Embryonic facial prominence (tissue), 1 donor: ENCODE results near the gene NSUN7.
"Not testable (repeated sequence)": the region's sequence is repeated elsewhere in the genome, so short reads cannot be mapped to it uniquely, and the experiment has no call there.

Experiments
- DNase-seq: peaks from one replicate; pipeline ENCODE4 v3.0.0-alpha.2; 2016; ENCODE audit errors: extremely low spot score

Gene NSUN7

DNA sequence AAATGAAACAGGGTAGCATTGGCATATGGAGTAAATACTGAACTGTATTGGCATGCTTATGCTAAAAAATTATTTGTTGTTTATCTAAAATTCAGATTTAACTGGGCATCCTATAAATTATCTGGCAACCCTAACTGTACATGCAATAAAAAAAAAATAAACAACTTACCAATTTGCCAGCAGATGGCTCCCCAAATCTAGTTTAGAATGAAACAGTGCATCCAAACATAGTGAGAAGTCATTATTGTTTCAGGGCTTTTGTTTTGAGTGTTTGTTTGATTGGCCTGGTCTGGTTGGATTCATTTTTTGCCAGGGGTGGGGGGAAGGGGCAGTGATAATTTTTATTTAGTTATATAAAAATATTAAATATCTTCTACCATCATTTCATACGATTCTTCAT is 12.8 kb upstream of the NSUN7 start:
- no peak for DNase-seq

DNA sequence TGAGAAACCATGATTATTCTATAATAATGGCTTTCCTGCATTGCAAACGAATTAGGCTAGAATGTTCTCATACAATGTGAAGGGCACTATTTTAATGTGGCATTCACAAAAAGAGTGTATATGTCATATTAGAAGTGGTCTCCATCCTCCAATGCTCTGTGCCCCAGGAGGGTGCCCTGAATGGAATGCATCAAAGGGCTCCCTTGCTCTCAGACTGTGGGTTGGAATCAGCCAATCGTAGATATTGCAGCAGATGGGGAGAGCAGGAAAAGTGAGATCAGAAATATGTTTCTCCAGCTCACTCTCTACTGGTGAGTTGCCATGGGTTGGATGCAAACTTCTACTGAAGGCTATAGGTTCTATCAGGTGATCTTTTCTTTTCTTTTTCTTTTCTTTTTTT is 11.9 kb upstream of the NSUN7 start:
- DNase-seq: no peak

DNA sequence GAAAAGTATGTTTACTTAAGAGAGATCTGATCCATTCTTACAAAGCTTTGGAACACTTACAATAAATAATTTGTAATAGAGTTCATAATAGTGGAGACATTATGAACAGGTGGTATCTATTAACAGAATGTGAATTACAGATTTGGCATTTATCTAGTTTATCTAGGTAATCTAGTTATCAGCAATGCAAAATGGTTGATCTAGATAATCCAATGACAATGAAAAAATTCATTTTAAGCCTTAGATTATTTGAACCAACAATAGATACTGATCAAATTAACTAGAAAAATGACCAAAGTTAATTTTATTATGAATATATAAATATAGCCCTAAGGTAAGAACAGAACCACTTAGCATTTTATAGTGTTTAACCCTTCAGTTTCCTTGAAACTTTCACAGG is 10.4 kb upstream of the NSUN7 start:
- no peak for DNase-seq

DNA sequence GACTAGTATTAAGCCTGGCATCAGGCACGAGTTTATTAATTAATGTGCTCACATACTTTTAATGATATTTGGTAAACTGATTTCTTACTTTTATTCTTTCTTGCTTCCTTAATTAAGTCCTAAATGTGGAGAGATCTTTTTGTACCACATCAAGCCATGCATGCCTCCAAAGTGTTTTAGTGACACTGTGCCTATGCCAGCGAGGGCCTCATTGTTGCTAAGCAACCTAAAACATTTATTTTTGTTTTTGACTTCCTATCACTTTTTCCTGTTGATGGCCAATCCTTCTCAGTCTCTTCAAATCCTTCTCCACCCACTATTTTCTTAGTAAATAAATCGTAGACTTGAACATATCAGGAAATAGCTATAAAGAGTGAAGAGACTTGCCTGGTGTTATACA is 5.5 kb upstream of the NSUN7 start:
- no peak for DNase-seq

DNA sequence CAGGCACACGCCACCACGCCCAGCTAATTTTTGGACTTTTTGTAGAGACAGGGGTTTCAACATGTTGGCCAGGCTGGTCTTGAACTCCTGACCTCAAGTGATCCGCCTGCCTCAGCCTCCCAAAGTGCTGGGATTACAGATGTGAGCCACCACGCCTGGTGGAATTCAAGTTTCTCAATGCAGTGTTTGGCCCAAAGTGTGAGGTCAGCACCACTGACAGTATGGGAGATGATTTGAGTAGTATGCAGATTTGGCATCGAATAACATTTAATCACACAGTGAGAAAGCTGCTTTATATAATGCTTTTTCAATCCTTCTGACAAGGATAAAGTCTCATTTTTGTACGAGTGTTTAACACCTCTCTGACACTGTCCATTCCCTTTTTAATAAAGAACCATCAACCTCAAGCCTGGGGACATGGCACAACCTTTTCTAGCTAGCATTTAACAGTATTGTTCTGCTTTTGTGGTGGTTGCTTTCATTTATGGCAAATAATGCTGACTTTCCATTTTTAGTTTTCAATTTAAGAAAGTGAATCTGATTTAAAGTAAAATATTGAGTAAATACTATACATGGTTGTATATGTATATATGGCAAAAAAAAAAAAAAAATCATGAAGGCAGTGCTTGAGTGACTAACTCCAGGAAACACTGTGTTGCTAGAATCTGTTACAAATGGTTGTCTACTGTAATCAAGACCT is 4.3 kb upstream of the NSUN7 start:
- DNase-seq: no peak

DNA sequence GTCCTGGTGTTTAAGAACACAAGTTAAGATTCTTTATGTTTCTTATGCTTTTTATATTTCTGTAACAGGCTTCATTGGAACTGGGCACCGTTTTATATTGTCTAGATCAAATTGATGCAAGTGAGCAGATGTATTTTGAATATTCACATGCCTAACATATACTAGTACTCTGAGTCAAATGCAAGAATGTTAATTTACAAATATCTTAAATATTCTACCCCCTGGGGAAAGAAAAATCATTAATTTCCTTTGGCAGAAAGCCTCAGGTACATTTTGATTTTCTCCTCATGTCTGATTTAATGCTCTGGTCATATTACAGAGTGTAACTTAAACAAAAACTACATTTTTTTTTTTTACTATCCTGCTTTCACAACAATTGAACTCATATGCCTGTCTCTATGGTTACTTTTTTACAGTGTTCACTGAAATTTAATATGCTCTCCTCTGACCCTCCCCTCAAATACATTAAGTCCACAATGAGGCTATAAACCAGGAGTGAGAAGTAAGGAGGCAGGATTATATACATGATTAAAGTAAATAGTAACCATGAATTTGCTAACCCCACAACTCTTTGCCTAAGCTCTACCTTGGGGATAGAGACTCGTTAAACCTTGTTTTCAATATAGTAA is 2.4 kb upstream of the NSUN7 start:
- DNase-seq: no peak

DNA sequence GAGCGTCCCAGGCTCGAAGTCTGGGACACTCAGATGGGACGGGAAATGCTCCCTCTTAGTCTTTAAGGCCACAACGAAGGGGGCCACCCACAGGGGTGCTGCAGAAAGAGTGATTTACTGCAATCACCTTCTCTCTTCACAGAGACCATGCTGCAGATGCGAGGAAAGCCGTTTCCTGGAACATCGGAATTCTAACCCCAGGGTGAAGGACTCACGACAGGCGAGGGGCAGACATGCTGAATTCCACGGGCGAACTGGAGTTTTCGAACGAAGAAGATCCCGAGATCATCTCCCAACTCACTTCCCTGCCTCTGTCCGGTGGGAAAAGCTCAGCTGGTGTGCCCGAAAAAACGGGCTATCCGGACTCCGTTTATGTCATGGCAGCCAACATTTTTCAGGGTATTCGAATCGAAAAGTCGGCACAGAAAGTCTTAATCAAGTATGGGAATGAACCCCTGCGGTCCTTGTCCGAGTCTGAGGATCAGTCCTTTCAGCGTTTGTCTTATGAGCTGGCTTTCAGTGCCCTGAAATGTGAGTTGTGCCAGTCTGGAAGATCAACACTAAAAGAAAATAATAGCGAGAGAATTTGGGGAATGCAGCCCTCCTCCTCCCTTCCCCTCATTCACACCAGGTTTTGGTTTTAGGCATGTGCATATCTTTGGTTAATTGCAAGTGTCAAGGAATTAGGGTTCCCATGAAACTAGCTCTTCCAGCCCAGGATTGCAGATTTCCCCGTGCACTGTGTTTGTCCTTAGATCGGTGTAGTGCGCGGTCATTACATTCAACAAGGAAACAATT is 905 bp downstream of the NSUN7 start:
- no peak for DNase-seq

DNA sequence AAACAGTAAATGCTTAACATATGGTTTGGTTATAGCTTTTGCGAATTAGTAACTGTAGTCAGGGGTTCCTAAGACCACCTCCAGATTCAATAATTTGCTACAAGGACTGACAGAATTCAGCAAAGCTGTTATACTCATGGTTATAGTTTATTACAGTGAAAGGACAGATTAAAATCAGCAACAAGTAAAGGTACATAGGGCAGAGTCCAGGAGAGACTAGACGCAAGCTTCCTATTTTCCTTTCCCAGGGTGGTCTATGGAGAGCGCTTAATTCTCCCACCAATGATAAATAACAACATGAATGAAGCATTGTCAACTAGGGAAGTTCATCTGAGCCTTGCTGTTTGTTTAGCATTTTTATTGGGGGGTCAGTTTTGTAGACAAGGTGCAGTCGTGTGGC is 5.9 kb downstream of the NSUN7 start:
- no peak for DNase-seq

DNA sequence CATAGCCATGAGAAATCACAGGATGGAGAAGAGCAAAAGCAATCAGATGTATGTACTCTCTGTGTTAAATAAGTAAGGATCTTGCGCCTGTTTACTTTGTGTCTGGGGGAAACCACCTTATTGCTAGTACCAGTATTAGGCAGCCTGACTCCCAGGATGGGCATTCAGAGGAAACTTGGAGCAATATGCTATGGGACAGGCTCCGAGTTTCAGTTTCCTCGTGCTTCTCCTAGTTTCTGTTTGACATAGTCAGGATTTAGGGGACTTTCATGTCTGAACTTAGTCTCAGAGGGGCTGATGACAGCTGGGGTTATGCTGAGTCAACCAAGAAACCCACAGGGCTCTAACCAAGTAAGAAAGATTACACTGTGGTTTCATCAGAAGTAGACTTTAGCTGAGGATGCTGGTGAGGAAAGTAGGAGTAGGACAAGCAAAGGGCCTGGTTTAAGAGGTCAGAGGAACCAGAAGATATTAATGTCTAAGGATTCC is 13.5 kb downstream of the NSUN7 start:
- no peak for DNase-seq

DNA sequence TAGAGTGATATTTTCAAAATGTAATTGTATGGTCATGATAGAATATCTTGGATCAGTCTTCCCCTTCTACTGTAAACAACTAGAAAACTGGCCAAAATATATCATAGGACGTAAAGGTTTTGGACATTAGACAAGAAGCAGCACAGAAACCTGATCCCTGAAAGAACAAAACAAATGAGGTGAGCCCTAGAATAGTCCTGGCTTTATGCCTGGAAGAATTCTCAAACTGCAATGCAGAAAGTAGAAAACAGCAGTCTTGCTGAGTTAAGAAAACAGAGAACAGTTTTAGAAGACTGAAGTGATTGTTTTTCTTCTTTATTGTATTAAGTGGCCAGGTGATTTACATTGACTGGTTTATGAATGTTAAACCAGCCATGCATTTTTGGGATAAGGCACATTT is 19.5 kb downstream of the NSUN7 start:
- DNase-seq: peak; percentile 26

DNA sequence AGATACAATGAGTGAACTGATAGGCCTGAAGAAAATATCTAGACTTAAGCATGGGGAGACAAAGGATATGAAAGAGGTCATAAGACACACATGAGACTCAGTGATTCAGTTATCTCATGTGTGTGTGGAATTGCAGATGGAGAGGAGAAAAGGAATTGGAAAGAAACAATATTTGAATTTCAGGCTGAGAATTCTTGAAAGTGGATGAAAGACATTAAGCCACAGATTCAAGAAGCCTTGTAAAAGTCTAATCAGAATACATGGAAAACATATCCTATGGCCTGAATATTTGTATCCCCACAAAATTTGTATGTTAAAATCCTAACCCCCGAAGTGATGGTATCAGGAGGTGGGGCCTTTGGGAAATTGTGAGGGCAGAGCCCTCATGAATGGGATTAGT is 28.3 kb downstream of the NSUN7 start:
- DNase-seq: no peak

DNA sequence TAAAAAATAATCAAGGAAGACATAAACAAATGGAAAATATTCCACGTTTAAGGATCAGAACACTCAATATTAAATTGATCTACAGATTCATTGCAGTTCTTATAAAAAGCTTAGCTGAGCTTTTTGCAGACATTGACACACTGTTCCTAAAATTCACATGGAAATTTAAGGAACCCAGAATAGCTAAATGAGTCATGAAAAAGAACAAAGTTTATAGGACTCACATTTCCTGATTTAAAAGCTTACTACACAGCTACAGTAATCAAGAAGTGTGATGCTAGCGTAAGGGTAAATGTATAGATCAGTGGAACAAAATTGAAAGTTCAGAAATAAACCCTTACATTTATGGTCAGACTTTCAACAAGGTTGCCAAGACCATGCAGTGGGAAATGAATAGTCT is 33.1 kb downstream of the NSUN7 start:
- no peak for DNase-seq

DNA sequence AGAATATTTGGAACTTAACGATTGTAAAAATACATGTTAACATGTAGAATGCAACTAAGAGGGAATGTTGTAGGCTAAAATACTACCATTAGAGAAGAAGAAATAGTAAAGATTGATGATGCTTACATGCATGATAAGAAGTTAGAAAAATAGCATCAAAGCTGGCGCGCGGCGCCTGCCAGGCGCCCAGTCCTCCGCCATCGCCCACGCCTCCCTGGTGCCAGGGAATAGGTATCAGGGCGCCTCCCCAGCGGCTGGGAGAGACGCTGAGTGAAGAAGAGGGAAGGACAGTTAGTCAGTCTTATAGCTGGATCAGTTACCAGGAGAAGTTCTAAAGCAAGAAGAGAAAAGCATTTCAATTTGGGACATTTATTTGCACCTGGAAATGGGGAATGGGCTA is 36.0 kb downstream of the NSUN7 start:
- DNase-seq: no peak

DNA sequence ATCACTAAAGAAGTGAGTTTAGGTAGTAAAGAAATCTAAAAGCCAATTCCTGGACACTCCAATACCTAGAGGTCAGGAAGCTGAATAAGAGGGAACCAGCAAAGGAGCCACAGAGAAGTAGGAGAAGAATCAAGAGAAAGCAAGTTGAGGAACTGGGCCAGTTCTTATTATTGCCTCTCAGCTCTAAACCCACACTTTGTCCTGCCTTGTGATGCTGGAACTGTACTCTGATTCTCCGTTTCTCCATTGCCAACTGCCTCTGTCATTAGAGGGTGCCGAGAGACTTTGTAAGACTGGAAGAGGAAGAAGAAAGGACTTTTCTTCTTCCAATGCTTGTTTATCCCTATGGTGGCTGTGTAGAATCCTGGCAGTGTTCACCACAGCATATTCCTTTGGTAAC is 38.6 kb downstream of the NSUN7 start:
- no peak for DNase-seq

DNA sequence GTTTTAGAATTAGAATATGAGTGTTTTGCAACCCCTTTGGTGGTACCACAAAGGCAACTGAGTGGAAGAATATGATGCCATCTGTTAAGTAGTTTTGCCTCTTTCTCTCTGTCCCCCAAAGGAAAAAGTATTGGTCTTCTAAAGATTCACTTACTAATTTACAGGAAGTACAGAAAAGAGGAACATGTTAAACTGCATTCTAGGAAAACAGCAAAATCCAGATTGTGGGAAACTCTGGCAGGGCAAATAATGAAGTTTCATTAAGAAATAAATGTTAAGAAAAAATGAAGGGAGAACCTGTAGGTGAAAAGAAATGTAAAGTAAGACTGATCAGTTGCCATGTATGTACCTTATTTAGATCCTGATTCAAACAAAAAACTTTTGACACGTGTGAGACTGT is 39.3 kb downstream of the NSUN7 start:
- no peak for DNase-seq

DNA sequence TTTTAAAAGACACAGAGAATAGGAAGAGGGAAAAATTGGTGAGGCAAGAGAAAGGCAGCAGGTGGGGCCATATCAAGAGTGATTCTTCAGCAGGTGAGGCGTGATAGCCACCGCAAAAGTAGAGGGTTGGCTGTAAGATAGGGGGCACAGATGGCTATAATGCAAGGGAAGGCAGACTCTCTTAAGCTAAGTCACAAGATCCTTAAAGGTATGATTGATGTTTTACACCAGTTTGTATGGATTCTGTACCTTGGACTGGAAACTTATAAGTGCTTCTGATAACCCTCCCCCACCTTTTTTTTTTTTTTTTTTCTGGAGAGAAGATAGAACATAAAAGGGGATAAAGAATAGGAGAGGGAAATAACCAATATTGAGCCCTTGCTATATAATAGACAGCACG is 40.0 kb downstream of the NSUN7 start:
- no peak for DNase-seq

DNA sequence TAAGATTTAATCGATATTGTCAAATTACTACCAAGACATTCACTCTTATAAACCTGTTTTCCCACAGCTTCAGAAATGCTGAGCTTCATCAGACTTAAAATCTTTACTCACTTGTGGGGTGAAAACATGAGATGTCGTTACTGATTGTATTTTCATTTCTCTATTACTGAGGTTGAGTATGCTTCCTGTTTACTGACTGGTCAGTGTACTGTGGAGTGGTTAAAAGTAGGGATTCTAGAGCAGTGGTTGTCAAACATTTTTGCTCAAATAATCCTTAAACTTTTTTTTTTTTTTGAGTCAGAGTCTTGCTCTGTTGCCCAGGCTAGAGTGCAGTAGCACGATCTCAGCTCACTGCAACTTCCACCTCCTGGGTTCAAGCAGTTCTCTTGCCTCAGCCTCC is 50.3 kb downstream of the NSUN7 start:
- no peak for DNase-seq

DNA sequence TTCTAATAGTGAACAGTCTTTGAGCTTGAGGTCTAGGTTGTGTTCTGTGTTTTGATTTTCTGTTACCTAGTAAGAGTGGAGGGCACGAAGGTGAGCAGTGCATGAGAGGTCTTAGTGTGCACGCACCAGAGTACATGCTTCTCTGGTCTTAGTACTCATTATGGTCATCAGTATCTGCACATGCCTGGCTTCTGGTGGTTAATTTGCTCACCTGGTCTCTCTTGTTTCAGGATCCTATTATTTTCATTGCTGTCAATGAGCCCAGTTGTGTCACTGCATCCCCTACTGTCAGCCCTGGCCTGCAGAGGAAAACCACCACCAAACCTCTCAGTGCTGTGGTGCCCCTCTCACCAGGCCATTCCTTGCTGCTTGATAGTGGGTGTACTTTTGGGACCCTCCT is 54.8 kb downstream of the NSUN7 start:
- DNase-seq: no peak

DNA sequence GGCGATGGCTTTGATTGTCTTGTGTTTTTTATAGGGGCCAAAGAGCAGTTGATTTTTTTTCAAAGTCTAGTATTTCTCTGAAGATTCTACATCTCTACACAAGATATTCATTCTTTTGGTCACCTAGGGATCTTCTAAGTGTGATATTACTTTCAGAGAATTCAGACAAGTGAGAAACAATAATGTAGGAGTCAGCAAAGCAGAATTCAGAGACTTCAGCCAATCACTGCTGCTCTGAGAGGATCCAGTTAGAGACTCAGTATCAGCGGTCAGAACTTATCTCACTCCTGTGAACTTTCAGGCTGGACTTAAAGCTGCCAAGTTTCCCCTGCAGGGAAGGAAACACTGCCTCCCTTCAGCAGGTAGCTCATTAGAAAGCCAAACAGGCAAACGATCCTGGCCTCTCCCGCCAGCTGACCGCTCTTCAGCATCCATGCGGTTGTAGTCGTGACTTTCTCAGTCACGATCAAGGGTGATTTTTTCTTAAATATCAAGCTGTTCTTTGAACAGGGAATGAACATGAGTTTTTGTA is 59.2 kb downstream of the NSUN7 start:
- DNase-seq: no peak

DNA sequence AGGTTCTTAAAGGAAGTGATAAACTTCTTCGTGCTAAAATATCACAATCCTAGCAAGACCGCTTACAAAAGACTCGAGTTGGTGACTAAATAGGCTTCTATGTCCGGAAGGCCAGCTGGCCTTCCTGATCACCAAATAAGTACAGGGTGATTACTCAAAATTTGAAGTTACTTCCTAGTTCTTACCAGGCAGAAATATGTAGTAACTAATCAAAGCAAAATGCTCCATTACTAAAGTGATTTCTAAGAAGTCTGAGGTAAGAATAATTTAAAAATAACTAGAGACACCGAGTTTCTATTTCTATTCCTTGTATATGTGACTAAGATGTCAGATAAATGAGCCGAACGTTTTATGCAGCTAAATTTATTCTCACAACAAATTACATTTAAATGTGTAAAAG is 62.2 kb downstream of the NSUN7 start:
- no peak for DNase-seq

DNA sequence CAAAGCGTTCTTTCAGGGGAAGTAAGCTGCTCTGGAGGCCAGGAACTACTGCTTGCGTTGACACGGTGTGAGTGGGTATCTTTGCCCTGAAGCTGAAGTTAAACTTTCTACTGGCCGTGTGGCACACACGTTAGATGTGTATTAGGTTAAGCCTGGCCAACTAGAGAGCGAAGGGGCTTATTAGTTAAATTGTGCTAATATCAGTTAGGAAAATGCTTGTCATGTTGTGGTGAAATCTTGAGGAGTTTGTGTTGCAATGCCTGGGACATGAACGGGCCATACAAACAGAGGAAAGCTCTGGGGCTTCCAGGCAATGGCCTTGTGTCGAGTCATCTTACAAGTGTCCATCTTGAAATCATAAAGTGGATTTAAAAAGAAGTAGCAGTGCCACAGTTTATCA is 62.6 kb downstream of the NSUN7 start:
- DNase-seq: no peak

DNA sequence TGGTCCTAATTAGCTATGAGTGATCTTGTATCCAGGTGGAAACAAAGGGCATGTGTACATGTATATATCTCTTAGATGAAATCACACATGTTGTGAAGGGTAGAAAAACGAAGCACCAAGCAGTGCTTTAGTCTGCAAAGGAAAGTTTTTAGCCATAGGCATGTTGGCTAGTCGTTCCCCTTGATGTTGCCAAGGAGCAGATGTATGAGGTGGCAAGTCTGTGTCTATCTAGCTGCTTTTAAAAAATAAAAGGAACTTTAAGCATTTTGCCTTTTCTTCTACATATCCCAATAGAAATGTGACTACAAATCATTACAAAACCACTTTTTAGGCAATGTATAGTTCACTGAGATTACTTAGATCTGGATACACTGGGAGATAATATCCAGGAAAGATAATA is 63.1 kb downstream of the NSUN7 start:
- DNase-seq: no peak

DNA sequence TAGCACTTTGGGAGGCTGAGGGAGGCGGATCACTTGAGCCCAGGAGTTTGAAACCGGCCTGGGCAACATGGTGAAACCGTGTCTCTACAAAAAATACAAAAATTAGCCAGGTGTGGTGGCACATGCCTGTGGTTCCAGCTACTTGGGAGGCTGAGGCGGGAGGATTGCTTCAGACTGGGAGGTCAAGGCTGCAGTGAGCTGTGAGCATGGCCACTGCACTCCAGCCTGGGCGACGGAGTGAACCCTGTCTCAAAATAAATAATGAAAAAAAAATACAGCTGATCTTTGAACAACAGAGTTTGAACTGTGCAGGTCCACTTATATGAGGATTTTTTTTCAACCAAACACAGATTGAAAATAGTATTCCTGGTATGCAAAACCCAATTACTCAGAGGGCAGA is 67.4 kb downstream of the NSUN7 start:
- not testable (repeated sequence) for DNase-seq
